Stomach (tissue), 9 donors: ENCODE results near the gene LRRC10. TPM values are rescaled to one million over a fixed set of nuclear protein-coding genes. Genes with fewer than 3 reads are reported as not detected.

Source experiments
- DNase-seq, 2 donors: peaks; one replicate each; pipeline versions ENCODE4 v3.0.0 to v3.0.0-alpha.2; 2013 to 2019
- H3K27ac ChIP-seq, 5 donors: fragments of 200-600 bp in 4 of 5; sonication (generic) in 4 of 5; one replicate each; pipeline ENCODE4 v1.5.1; 2013 to 2019; ENCODE audit warnings: mild to moderate bottlenecking in 1 of 5, moderate library complexity in 1 of 5
- H3K27me3 ChIP-seq, 3 donors: fragments of 200-600 bp; sonication (generic); one replicate each; pipeline ENCODE4 v1.5.1; 2017 to 2019; ENCODE audit warnings: mixed run types in 1 of 3
- H3K36me3 ChIP-seq, 4 donors: fragments of 200-600 bp; sonication (generic); 1 replicate in 3 of 4; 2 replicates in 1 of 4; pipeline ENCODE4 v1.5.1; 2016 to 2019
- H3K4me1 ChIP-seq, 4 donors: fragments of 200-600 bp; sonication (generic); one replicate each; pipeline ENCODE4 v1.5.1; 2016 to 2019
- H3K4me3 ChIP-seq, 4 donors: fragments of 200-600 bp; sonication (generic) in 3 of 4; one replicate each; pipeline ENCODE4 v1.5.1; 2016 to 2019; ENCODE audit warnings: mild to moderate bottlenecking in 1 of 4
- H3K9me3 ChIP-seq, 4 donors: fragments of 200-600 bp; sonication (generic); one replicate each; pipeline ENCODE4 v1.5.1; 2016 to 2019
- CTCF ChIP-seq, 7 experiments: fragments of 450-650 bp in 4 of 7; fragments of 200-600 bp in 3 of 7; sonication (generic) in 3 of 7; IDR thresholded peaks; one replicate each; pipeline ENCODE4 v1.5.1; 2016 to 2019; ENCODE audit warnings: antibody characterized with exemption in 7 of 7, control low read depth in 2 of 7, mild to moderate bottlenecking in 1 of 7
- EP300 ChIP-seq: sonication (generic); formaldehyde crosslinking; IDR thresholded peaks from one replicate; pipeline ENCODE4 v1.6.1; 2017; ENCODE audit warnings: antibody characterized with exemption
- POLR2A ChIP-seq, 4 donors: fragments of 450-650 bp; IDR thresholded peaks; one replicate each; pipeline ENCODE4 v1.6.1; 2016; ENCODE audit warnings: antibody characterized with exemption in 4 of 4, control low read depth in 2 of 4, mild to moderate bottlenecking in 1 of 4, moderate library complexity in 1 of 4
- POLR2AphosphoS5 ChIP-seq, 3 donors: sonication (generic); formaldehyde crosslinking; IDR thresholded peaks; one replicate each; pipeline ENCODE4 v1.6.1; 2016; ENCODE audit warnings: antibody characterized with exemption in 3 of 3
- WGBS, 5 donors: extraction: QIAGEN DNeasy Blood & Tissue Kit in 3 of 5; methylation state at CpG; one replicate each; pipeline versions ENCODE4 v1.1.5 to v1.1.7; 2013 to 2018; 5-methylcytosine and 5-hydroxymethylcytosine counted together
- intact Hi-C: fragments of 100-400 bp; cut with DNase I; formaldehyde crosslinking; loops from one replicate; pipeline ENCODE4 v1.15.1; 2023; ENCODE audit warnings: low total_unique reads
- polyA plus RNA-seq, 3 donors: library from polyadenylated mRNA; stranded (reverse); fragments of 200-250 nt; gene quantifications; one replicate each; pipeline ENCODE4 v1.2.3, GENCODE V29; 2013
- total RNA-seq, 5 donors: library from RNA; depleted of rRNA; stranded (reverse); fragments of >200 nt; gene quantifications; one replicate each; pipeline versions ENCODE4 v1.1.0 to v1.2.3, GENCODE V29; 2014 to 2016
- donor health status: healthy with polysubstance abuse.
- donor health status: Bipolar disorder and iron deficiency.
- donor health status: healthy.

Gene LRRC10
- total and polyA plus RNA-seq, 8 donors, result not detected

DNA sequence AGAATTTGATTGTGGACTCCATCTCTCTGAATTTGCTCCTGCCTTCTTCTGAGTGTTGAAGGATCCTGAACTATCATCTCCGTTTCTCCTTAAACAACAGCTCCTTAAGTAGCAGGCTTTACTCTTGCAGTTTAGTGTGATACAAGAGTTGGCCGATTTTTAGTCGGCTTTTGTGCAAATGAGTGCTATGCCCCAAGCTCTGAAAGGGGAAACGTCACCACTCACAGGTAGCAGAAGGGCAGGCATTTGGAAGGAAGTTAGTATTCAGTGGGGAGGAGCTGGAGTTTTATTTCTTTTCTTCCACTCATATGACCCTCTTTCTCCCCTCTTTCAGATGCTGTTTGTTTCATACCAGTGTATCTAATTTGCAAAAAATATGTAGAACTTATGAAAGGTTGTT lies 36.5 kb upstream of the LRRC10 start:
- Histone ChIP-seq H3K27me3 (no peaks in the 10 kb centered on the region), H3K4me3 (no peak overlapping the region), H3K27ac (no peak overlapping the region), H3K9me3 (no peaks in the 10 kb centered on the region), H3K36me3 (no peaks in the 10 kb centered on the region), H3K4me1 (no peaks in the 10 kb centered on the region)
- 59 to 72% (median 62%) methylated on average over 4 of the region's 4 CpGs for WGBS, 5 donors
- no peak for DNase-seq
- intact Hi-C loops, result no loop called here
- TF ChIP-seq POLR2AphosphoS5 (IDR thresholded peaks at IDR 0.05), result no peak
- TF ChIP-seq EP300, result no peak
- no peak for TF ChIP-seq CTCF (IDR thresholded peaks at IDR 0.05)

GRCh38 chr12:69645031-69645430 lies 34.3 kb upstream of the LRRC10 start:
- TF ChIP-seq POLR2AphosphoS5 (IDR thresholded peaks at IDR 0.05) (no peak), POLR2A (IDR thresholded peaks at IDR 0.05) (no peak), EP300 (no peak), CTCF (IDR thresholded peaks at IDR 0.05) (no peak)
- Histone ChIP-seq H3K36me3 (no peaks in the 10 kb centered on the region), H3K4me3 (no peak overlapping the region), H3K4me1 (no peaks in the 10 kb centered on the region), H3K27ac (no peak overlapping the region), H3K27me3 (no peaks in the 10 kb centered on the region), H3K9me3 (no peaks in the 10 kb centered on the region)
- WGBS, 5 donors, result 75 to 91% (median 87%) methylated on average over 2 of the region's 2 CpGs
- DNase-seq, result no peak
- intact Hi-C loops, result no loop called here

- Histone ChIP-seq H3K27me3 (no peaks in the 10 kb centered on the region), H3K36me3 (no peaks in the 10 kb centered on the region), H3K4me3 (no peak overlapping the region), H3K9me3 (no peaks in the 10 kb centered on the region), H3K27ac (no peak overlapping the region), H3K4me1 (no peaks in the 10 kb centered on the region)
- intact Hi-C loops, result no loop called here
- DNase-seq, result no peak
- no peak for TF ChIP-seq CTCF (IDR thresholded peaks at IDR 0.05)
- TF ChIP-seq POLR2A (IDR thresholded peaks at IDR 0.05), result no peak
- TF ChIP-seq POLR2AphosphoS5 (IDR thresholded peaks at IDR 0.05), result no peak
- no peak for TF ChIP-seq EP300
Measured at GRCh38 chr12:69644511-69644910, 33.8 kb upstream of the LRRC10 start.

GRCh38 chr12:69642531-69642930 lies 31.8 kb upstream of the LRRC10 start:
- H3K27me3 ChIP-seq, result no peaks in the 10 kb centered on the region
- whole genome bisulfite sequencing, 5 donors, result 66 to 78% (median 78%) methylated on average over 3 to 6 of the region's 6 CpGs
- TF ChIP-seq EP300 (no peak), POLR2AphosphoS5 (IDR thresholded peaks at IDR 0.05) (no peak), CTCF (IDR thresholded peaks at IDR 0.05) (no peak), POLR2A (IDR thresholded peaks at IDR 0.05) (no peak)
- H3K4me3 ChIP-seq, result no peak overlapping the region
- no peaks in the 10 kb centered on the region for H3K9me3 ChIP-seq
- DNase-seq, result no peak
- H3K36me3 ChIP-seq, result no peaks in the 10 kb centered on the region
- H3K27ac ChIP-seq, result no peak overlapping the region
- no peaks in the 10 kb centered on the region for H3K4me1 ChIP-seq
- intact Hi-C loops, result no loop called here
